Neural cell (in vitro differentiated cells): ENCODE results near the gene PNLIPRP3. TPM values are rescaled to one million over a fixed set of nuclear protein-coding genes. Genes with fewer than 3 reads are reported as not detected.

Experiments
- H2AFZ ChIP-seq: fragments of 200-600, 300-800 bp; sonication (generic), shearing (Covaris generic); 2 replicates; pipeline ENCODE4 v1.6.0; 2014; ENCODE audit warnings: low read depth, mild to moderate bottlenecking, antibody characterized with exemption, low read length, moderate library complexity
- H3F3A ChIP-seq: fragments of 200-600 bp; shearing (Covaris generic); 2 replicates; pipeline ENCODE4 v1.6.1; 2016; ENCODE audit warnings: mild to moderate bottlenecking, moderate library complexity, mixed read lengths, antibody characterized with exemption, low read length; ENCODE audit not compliant: insufficient read depth, poor library complexity, severe bottlenecking
- H3K27ac ChIP-seq: fragments of 200-600, 300-800 bp; sonication (generic), shearing (Covaris generic); 2 replicates; pipeline ENCODE4 v1.5.1; 2014; ENCODE audit warnings: mild to moderate bottlenecking, low read length, moderate library complexity
- H3K27me3 ChIP-seq: fragments of 300-800, 200-600 bp; sonication (generic), shearing (Covaris generic); 2 replicates; pipeline ENCODE4 v1.6.0; 2014; ENCODE audit warnings: mild to moderate bottlenecking, low read depth, low read length, moderate library complexity; ENCODE audit not compliant: insufficient read depth
- H3K36me3 ChIP-seq: fragments of 300-800, 200-600 bp; sonication (generic), shearing (Covaris generic); 2 replicates; pipeline ENCODE4 v1.5.1; 2014; ENCODE audit warnings: mild to moderate bottlenecking, antibody characterized with exemption, low read length, moderate library complexity; ENCODE audit not compliant: insufficient read depth
- H3K4me2 ChIP-seq: fragments of 300-800, 200-600 bp; sonication (generic), shearing (Covaris generic); 2 replicates; pipeline ENCODE4 v1.6.0; 2014; ENCODE audit warnings: mild to moderate bottlenecking, low read length
- H3K4me3 ChIP-seq: fragments of 300-800, 200-600 bp; sonication (generic), shearing (Covaris generic); 2 replicates; pipeline ENCODE4 v1.5.1; 2014; ENCODE audit warnings: mild to moderate bottlenecking, low read length, moderate library complexity
- H3K79me2 ChIP-seq: fragments of 200-600 bp; shearing (Covaris generic); replicated peaks from 2 replicates; pipeline ENCODE4 v1.6.0; 2014; ENCODE audit warnings: mild to moderate bottlenecking, low read length, moderate library complexity; ENCODE audit not compliant: insufficient read depth
- H3K9ac ChIP-seq: fragments of 300-800, 200-600 bp; sonication (generic), shearing (Covaris generic); 2 replicates; pipeline ENCODE4 v1.6.1; 2016; ENCODE audit warnings: mild to moderate bottlenecking, low read length, mixed read lengths
- H3K9me2 ChIP-seq: fragments of 200-600 bp; shearing (Covaris generic); 2 replicates; pipeline ENCODE4 v1.6.1; 2016; ENCODE audit warnings: mild to moderate bottlenecking, low read length, mixed read lengths; ENCODE audit not compliant: insufficient read depth
- H3K9me3 ChIP-seq: fragments of 200-600, 300-800 bp; sonication (generic), shearing (Covaris generic); 2 replicates; pipeline ENCODE4 v1.6.1; 2016; ENCODE audit warnings: mild to moderate bottlenecking, mixed run types, low read length, moderate library complexity, mixed read lengths
- H4K20me1 ChIP-seq: fragments of 200-600 bp; shearing (Covaris generic); 2 replicates; pipeline ENCODE4 v1.6.1; 2016; ENCODE audit warnings: mild to moderate bottlenecking, mixed run types; ENCODE audit not compliant: insufficient read depth
- EP300 ChIP-seq: fragments of 450-650 bp; conservative IDR thresholded peaks from 2 replicates; pipeline ENCODE4 v1.6.1; 2014; ENCODE audit warnings: antibody characterized with exemption, mild to moderate bottlenecking, moderate library complexity; ENCODE audit not compliant: poor library complexity, severe bottlenecking
- EZH2 ChIP-seq: fragments of 200-600, 300-800 bp; shearing (Covaris generic), sonication (generic); IDR thresholded peaks from 2 replicates; pipeline ENCODE4 v1.6.1; 2014; ENCODE audit warnings: antibody characterized with exemption, low read length, borderline replicate concordance, mild to moderate bottlenecking; ENCODE audit not compliant: insufficient read depth, poor library complexity, severe bottlenecking
- MXI1 ChIP-seq: fragments of 450-650 bp; conservative IDR thresholded peaks from 2 replicates; pipeline ENCODE4 v1.6.1; 2014; ENCODE audit warnings: antibody characterized with exemption, mild to moderate bottlenecking; ENCODE audit not compliant: poor library complexity, severe bottlenecking
- POLR2AphosphoS5 ChIP-seq: IDR thresholded peaks from 2 replicates; pipeline ENCODE4 v1.6.1; 2012
- RAD21 ChIP-seq: fragments of 450-650 bp; conservative IDR thresholded peaks from 2 replicates; pipeline ENCODE4 v1.6.1; 2014; ENCODE audit warnings: antibody characterized with exemption, mild to moderate bottlenecking, moderate library complexity
- SMC3 ChIP-seq: fragments of 450-650 bp; conservative IDR thresholded peaks from 2 replicates; pipeline ENCODE4 v1.6.1; 2014; ENCODE audit warnings: antibody characterized with exemption, mild to moderate bottlenecking, moderate library complexity; ENCODE audit not compliant: poor library complexity
- TAF1 ChIP-seq: IDR thresholded peaks from 2 replicates; pipeline ENCODE4 v1.6.1; 2012; ENCODE audit warnings: low read depth
- polyA plus RNA-seq: library from polyadenylated mRNA; depleted of rRNA; stranded (reverse); fragments of >200 nt; gene quantifications from 2 replicates; pipeline ENCODE4 v1.2.3, GENCODE V29; 2014
- TF ChIP-seq, protein P1 (sequence below): IDR thresholded peaks from 2 replicates; pipeline ENCODE4 v1.6.1; 2012; ENCODE audit warnings: borderline replicate concordance
- TF ChIP-seq, protein P2 (sequence below): fragments of 450-650 bp; IDR thresholded peaks from 2 replicates; pipeline ENCODE4 v1.5.1; 2014; ENCODE audit warnings: antibody characterized with exemption, mild to moderate bottlenecking, moderate library complexity; ENCODE audit not compliant: poor library complexity, severe bottlenecking

PNLIPRP3 gene
- polyA plus RNA-seq, 1 donor from 2014 or later: not detected

DNA sequence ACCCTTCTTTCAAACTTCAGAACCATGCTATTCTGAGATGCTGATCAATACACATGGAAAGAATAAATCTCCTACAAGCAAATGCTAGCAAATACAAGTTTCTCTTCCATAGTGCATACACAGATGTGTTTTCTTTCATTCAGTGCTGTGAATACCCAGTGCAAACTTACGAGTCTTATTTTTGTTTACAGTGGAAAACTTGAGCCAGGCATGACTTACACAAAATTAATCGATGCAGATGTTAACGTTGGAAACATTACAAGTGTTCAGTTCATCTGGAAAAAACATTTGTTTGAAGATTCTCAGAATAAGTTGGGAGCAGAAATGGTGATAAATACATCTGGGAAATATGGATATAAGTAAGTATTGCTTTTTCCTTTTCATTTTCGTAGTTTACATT is 48.8 kb downstream of the PNLIPRP3 start:
- H4K20me1 ChIP-seq: no peaks in the 10 kb centered on the region
- no peak overlapping the region for H2AFZ ChIP-seq
- no peak overlapping the region for H3K4me2 ChIP-seq
- H3K9me3 ChIP-seq: no peaks in the 10 kb centered on the region
- no peaks in the 10 kb centered on the region for H3K9me2 ChIP-seq
- H3K27ac ChIP-seq: no peak overlapping the region
- H3K79me2 ChIP-seq: no peaks in the 10 kb centered on the region
- H3K4me3 ChIP-seq: no peak overlapping the region
- no peak for TF ChIP-seq MXI1
- no peak for TF ChIP-seq RAD21
- no peaks in the 10 kb centered on the region for H3K36me3 ChIP-seq
- H3K9ac ChIP-seq: no peak overlapping the region
- no peaks in the 10 kb centered on the region for H3K27me3 ChIP-seq
- H3F3A ChIP-seq: no peaks in the 10 kb centered on the region

DNA sequence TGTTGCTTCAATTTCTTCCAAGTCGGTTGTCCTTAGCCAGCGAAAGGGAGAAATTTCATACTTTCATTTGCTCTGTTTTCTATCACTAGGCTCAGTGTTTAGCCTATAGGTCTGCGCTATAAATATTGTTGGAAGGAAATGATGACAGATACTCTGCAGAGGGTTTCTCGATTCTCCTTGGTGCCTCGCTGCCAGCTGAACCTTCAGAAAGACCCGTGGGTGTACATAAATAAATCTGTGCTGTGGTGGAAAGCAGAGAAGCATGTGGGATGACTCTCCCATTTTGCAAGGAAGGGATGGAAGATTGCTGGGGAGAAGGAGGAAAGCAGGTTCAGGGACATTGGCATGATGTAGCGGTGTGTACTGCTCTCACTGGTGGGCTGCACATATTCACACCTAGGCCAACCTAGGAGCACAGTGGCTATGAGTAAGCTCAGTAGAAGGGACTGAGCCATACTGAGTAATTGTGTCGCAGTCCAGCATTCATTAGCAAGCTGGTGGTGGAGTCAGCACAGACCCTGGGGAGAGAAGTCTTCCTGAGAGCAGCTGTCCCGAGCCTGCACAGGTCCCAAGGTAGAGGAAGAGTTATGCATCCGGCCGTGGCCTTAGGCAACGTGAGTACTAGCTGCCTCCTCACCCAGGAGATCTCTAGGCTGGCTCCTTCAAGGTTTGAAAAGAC is 50.5 kb downstream of the PNLIPRP3 start:
- H3K4me3 ChIP-seq: no peak overlapping the region
- H3K9me2 ChIP-seq: no peaks in the 10 kb centered on the region
- TF ChIP-seq EP300: no peak
- TF ChIP-seq, protein P1, sequence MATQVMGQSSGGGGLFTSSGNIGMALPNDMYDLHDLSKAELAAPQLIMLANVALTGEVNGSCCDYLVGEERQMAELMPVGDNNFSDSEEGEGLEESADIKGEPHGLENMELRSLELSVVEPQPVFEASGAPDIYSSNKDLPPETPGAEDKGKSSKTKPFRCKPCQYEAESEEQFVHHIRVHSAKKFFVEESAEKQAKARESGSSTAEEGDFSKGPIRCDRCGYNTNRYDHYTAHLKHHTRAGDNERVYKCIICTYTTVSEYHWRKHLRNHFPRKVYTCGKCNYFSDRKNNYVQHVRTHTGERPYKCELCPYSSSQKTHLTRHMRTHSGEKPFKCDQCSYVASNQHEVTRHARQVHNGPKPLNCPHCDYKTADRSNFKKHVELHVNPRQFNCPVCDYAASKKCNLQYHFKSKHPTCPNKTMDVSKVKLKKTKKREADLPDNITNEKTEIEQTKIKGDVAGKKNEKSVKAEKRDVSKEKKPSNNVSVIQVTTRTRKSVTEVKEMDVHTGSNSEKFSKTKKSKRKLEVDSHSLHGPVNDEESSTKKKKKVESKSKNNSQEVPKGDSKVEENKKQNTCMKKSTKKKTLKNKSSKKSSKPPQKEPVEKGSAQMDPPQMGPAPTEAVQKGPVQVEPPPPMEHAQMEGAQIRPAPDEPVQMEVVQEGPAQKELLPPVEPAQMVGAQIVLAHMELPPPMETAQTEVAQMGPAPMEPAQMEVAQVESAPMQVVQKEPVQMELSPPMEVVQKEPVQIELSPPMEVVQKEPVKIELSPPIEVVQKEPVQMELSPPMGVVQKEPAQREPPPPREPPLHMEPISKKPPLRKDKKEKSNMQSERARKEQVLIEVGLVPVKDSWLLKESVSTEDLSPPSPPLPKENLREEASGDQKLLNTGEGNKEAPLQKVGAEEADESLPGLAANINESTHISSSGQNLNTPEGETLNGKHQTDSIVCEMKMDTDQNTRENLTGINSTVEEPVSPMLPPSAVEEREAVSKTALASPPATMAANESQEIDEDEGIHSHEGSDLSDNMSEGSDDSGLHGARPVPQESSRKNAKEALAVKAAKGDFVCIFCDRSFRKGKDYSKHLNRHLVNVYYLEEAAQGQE: no peak
- no peak for TF ChIP-seq POLR2AphosphoS5
- TF ChIP-seq TAF1: no peak
- TF ChIP-seq, protein P2, sequence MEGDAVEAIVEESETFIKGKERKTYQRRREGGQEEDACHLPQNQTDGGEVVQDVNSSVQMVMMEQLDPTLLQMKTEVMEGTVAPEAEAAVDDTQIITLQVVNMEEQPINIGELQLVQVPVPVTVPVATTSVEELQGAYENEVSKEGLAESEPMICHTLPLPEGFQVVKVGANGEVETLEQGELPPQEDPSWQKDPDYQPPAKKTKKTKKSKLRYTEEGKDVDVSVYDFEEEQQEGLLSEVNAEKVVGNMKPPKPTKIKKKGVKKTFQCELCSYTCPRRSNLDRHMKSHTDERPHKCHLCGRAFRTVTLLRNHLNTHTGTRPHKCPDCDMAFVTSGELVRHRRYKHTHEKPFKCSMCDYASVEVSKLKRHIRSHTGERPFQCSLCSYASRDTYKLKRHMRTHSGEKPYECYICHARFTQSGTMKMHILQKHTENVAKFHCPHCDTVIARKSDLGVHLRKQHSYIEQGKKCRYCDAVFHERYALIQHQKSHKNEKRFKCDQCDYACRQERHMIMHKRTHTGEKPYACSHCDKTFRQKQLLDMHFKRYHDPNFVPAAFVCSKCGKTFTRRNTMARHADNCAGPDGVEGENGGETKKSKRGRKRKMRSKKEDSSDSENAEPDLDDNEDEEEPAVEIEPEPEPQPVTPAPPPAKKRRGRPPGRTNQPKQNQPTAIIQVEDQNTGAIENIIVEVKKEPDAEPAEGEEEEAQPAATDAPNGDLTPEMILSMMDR: no peak
- TF ChIP-seq SMC3: no peak
- no peak for TF ChIP-seq EZH2
- no peak for TF ChIP-seq RAD21
- no peak for TF ChIP-seq MXI1
- H3F3A ChIP-seq: no peaks in the 10 kb centered on the region
- no peak overlapping the region for H2AFZ ChIP-seq
- no peaks in the 10 kb centered on the region for H3K79me2 ChIP-seq
- no peaks in the 10 kb centered on the region for H4K20me1 ChIP-seq
- H3K9ac ChIP-seq: no peak overlapping the region
- H3K4me2 ChIP-seq: no peak overlapping the region
- no peaks in the 10 kb centered on the region for H3K36me3 ChIP-seq
- no peaks in the 10 kb centered on the region for H3K9me3 ChIP-seq
- no peak overlapping the region for H3K27ac ChIP-seq
- no peaks in the 10 kb centered on the region for H3K27me3 ChIP-seq
